ENCODE measurements around the gene CHST3.

DNA sequence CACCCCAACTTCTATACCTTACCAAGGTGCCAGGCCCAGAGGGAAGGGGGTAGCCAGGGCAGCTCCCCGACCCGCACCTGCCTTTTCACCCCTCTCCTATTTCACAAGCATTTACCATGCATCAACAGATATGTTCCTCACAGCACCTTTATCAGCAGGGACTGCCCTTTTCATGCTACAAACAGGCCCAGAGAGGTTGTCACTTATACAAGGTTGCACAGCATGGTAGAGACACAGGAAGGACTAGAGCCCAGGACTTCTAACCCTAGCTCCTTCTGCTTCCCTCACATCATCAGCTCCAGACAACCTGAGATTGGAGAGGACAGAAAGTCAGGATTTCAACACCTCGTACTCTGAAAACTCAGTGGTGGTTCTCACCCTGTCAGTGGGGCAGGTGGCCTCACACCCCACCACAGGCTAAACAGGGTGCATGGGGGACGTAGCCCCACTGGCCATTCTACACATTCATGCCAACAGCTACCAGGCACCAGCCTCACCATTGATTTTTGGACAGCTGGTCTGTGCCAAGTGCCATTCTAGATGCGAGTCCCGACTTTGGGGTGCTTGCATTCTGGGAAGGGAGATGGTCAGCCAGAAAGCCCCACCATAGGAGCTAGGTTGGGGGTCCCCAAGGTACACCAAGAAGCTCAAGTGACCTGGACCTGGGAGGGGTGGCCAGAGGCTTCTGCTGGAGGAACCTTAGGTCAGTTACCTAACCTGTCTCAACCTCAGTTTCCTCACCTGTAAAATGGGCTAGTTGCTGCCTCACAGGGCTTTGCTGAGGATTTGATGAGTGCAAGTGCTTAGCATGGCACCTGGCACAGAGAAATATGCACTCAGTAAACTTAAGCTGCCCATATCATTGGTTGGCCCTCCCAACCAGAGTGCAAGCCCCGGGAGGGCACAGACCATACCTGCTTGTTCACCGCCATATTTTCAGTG lies 38.4 kb downstream of the CHST3 start:
- TF ChIP-seq, protein P1, sequence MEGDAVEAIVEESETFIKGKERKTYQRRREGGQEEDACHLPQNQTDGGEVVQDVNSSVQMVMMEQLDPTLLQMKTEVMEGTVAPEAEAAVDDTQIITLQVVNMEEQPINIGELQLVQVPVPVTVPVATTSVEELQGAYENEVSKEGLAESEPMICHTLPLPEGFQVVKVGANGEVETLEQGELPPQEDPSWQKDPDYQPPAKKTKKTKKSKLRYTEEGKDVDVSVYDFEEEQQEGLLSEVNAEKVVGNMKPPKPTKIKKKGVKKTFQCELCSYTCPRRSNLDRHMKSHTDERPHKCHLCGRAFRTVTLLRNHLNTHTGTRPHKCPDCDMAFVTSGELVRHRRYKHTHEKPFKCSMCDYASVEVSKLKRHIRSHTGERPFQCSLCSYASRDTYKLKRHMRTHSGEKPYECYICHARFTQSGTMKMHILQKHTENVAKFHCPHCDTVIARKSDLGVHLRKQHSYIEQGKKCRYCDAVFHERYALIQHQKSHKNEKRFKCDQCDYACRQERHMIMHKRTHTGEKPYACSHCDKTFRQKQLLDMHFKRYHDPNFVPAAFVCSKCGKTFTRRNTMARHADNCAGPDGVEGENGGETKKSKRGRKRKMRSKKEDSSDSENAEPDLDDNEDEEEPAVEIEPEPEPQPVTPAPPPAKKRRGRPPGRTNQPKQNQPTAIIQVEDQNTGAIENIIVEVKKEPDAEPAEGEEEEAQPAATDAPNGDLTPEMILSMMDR (conservative IDR thresholded peaks at IDR 0.05) = no peak
- TF ChIP-seq ZFX (IDR thresholded peaks at IDR 0.05) = no peak

Data from C4-2B (cell line).